GM19193 (cell line): ENCODE results near the gene KRTDAP.

ENCODE experiments used
- POLR2A ChIP-seq: IDR thresholded peaks from 4 replicates; pipeline ENCODE4 v1.6.1; 2011; ENCODE audit not compliant: insufficient read depth, insufficient read length; ENCODE audit errors: extremely low read depth

Gene KRTDAP

DNA sequence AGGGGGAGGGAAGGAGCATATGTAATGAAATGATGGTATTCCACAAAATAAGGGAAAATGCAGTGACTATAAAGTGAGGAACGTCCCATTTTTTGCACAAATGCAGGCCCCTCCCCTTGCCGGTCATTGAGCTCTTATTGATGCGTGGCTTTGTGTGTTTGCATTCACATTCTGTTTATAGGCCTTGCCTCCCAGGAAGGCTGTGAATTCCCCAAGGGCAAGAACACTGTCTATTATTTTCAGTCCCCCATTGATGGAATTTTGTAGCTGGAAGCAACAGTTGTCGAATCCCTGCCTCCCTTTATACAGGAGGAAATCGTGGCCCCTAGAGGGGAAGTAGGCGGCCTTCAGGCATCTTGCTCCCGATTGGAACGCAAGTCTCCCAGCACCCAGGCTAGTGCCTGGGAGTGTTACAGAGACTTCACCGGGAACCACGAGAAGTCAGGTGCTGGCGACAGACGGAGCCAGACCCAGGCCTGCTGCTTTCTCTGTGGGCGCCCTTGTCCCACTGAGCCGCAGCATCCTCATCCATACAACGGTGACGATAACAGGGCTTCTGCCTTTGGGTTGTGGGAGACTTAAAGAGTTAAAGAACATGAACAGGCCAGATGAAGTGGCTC lies 31.0 kb upstream of the KRTDAP start:
- no peak for TF ChIP-seq POLR2A

DNA sequence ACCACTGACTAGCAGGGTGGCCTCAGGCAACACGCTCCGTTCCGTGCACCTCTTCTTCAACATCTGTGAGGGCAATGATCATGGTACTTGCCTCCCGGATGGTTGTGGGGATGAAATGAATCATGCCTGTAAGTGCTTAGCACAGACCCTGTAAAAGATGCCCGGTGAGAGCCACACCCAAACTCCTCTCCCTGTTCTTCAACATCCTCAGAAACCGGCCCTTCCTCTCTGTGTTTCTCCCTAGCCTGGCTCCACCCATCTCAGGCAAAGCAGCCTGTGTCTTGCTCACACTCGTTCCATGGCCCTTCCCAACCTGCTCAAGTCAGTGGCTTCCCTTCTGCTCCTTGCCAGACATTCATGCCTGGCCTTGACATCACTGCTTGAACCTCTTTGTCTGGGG lies 29.0 kb upstream of the KRTDAP start:
- no peak for TF ChIP-seq POLR2A

DNA sequence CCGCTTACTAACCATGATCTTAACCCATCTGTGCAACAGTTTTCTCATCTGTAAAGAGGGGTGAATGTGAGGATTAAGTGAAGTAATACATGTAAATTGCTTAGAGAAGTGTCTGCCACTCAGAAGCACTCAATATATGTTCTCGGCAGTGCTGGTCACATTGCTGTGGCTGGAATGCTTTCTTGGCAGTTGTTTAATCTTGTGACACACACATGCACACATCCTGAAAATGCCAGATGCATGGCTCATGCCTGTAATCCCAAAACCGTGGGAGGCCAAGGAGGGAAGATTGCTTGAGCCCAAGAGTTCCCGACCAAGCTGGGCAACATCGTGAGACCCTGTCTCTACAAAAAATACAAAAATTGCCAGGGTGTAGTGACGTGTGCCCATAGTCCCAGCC lies 28.0 kb upstream of the KRTDAP start:
- TF ChIP-seq POLR2A, result no peak

DNA sequence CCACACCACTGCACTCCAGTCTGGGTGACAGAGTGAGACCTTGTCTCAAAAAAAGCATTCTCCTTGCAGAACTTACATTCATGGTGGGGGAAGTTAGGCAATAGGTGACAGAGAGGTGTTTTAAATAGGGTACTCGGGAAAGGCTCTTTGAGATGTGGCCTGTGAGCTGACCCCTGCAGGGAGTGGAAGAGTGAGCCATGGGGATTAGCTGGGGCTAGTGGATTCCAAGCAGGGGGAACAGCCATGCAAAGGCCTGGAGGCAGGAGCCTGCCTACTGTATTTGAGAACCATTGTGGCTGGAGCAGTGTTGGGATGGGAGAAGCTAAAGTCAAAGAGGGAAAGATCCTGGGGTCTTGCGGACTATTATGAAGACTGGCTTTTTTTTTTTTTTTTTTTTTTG lies 27.1 kb upstream of the KRTDAP start:
- no peak for TF ChIP-seq POLR2A

DNA sequence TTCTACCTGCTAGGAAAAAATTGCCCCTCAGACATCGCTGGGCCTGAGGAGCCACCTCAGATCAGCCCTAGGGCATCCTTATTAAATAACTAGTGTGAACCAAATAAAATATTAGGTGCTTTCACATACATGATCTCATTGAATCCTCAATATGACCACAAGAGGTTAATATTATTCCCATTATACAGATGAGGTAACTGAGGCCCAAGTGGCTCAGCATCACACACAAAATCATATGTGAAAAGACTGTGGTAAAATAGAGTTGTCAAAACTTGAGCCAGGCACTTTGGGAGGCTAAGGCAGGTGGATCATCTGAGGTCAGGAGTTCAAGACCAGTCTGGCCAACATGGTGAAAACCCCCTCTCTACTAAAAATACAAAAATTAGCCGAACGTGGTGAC lies 26.0 kb upstream of the KRTDAP start:
- TF ChIP-seq POLR2A, result no peak

DNA sequence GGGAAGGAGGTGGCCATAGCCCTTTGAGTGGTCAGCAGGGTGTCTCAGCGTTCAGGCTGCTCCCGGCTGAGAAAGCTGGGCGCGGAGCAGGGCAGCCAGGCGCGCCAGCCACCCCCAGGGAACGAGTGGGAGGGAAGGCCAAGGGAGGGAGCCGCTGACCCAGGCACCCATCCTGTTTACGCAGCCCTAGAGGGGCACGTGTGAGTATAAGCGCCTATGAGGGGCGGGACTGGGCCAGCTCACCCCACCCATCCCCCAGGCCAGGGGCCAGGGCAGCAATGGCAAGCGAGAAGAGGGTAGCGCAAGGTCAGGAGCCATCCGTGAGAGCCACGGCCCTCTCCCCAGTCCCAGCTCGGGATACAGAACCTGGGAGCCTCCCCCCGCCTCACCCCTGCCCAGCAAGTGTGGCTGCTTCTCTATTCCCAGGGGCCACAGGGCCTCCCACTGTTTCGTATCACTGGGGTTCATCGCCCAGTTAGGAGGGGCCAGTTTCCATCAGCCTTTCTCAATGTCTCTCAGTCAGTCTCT lies 24.1 kb upstream of the KRTDAP start:
- TF ChIP-seq POLR2A, result no peak

DNA sequence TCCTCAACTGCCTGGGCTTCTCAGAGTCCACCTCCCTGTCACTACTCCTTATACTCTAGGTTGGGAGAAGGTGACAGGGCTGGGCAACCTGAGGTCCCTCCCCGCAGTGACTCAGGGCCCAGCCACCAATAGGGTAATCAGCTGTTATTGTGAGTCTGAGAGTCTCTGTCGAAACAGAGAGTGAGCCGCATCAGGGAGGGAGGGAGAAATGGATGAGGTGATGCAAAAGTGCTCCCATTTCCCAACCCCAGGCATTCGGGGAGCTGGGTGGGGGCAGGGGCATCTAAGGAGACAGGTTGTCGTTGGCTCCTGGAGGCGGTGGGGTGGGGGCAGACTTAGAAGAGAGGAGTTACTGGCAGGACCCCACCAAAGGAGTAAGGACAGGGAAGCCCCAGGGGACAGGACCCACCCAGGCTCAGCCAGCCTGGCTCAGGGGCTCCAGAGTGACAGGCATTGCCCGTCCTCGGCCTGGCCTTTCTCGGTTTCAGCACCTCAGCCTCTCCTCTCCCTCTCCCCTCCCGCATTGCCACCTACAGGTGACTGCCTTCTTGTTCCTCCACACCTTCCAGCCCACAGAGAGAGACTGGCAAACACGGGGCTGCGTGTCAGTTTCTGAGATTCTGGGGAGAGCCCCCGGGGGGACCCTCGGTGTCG lies 23.5 kb upstream of the KRTDAP start, which contains the start of gene DMKN:
Gene DMKN, minus strand, starts transcription at position 22 of the 654 bp plus-strand sequence. CDS start 174 bp downstream, outside the sequence.
- TF ChIP-seq POLR2A, result no peak

DNA sequence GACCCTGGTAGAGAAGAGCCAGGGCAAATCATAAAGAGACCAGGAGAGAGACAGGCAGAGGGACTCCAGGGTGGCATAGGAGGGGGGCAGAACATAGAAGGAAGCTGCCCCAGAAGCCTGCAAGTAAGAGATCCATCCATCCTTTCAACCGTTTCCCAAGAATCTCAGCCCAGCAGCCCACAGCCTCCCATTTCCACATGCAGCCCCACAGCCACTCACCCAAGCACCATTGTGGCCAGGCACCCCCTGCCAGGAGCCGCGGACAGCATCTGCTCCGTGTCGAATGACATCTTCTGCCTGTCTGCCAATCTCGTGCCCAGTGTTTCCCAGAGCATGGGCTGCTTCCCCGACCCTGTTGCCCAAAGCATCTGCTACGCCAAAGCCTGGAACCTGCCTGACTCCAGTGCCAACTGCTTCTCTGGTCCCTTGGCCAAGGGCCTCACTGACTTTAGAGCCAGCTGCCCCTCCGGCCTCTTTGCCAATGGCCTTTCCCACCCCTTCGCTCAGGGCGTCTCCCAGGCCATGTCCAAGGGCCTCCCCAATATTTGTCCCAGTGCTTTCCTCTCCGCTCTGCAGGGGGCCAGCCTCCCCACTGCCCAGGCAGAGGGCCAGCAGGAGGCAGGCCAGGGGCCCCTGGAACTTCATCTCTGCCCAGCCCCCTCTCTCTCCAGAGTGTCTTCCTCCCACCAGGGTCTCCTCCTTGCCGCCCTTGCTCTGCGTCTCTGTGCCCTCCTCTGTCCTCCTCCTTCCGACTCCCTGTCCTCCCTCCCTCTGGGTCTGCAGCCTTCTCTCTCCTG lies 22.8 kb upstream of the KRTDAP start:
- TF ChIP-seq POLR2A, result no peak

DNA sequence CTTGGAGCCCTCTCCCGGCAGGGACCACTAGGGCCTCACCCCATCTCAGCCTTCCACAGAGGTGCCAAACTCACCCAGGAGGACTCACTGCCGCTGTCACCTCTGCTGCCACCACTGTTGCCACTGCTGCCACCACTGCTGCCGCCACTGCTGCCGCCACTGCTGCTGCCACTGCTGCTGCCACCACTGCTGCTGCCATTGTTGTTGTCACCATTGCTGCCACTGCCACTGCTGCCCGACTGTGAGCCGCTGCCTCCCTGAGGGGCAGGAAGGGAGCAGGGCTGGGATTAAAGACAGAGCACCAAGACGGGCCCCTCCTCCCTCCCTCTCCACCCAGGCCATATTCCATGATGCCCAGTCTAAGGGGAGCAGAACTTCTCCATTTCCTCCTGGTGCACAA lies 21.1 kb upstream of the KRTDAP start:
- no peak for TF ChIP-seq POLR2A

DNA sequence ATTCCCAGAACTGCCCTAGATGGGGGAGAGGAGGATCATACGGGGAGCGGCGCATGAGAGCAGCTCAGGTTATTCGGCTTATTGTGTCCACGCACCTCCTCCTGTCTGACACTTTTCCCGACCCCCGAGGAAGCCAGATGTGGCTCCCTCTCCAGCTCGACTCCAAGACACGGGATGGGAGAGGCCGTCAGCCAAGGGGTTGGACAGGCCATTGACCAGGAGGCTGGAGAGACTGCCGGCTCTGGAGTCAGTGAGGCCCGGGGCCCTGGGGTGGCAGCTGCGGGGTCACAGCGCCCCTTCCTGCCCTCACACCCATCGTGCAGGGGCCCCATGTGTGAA lies 20.3 kb upstream of the KRTDAP start:
- TF ChIP-seq POLR2A, result no peak

DNA sequence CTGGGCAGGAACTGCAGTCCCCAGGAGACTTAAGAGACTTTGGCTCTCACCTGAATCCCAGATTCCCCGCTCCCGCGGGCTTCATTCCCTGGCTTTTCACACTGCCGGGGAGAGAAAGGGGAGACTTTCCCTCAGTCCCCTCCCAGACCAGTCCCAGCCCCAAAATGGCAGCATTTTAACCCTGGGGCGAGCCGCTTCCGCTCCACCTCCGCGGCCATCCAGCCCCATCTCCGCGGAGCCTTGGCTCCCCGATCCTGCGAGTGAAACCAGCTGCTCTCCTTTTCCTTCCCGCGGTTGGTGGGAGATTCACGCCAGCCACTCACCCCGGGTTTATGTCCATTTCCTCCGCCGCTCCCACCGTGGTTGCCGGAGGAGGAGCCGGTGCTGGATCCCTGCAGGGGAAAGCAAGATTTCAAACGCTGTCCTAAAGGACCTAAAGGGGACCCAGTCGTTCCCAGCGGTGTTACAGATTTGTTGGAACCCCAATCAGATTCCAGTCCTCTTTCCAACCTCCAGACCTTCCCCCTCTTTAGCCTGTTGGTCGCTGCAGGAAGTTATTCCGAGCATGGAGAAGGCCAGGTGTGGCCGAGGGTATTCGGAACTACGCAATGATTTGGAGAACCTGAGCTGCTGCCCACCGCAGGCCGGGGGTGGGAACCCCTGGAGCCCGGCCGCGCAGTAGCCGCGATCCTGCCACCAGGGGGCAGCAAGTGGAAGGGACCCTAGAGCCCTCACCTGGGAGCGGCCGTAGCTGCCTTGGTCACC lies 19.8 kb upstream of the KRTDAP start:
- TF ChIP-seq POLR2A, result peak; percentile 41

DNA sequence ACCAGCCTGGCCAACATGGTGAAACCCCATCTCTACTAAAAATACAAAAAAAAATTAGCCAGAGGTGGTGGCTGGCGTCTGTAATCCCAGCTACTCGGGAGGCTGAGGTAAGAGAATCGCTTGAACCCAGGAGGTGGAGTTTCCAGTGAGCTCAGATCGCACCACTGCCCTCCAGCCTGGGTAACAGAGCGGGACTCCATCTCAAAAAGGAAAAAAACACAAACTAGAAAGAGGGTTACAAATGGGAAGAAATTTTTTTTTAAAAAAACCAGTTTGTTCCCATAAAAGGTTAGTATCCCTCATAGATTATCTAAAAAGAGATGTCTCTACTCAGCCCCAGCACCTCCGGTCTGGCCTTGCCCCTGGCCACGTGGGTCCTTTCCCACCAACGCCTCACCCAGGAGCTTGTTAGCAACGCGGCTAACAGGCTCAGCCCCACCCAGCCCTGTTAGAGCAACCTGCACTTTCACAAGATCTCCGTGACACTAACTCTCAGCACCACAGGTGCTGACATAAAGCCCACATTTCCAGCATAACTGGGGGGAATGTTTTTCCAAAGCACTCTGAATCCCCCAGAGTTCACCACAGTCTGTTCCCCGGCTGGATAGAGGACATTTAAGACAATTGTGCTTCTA lies 18.9 kb upstream of the KRTDAP start:
- TF ChIP-seq POLR2A, result peak; percentile 43

DNA sequence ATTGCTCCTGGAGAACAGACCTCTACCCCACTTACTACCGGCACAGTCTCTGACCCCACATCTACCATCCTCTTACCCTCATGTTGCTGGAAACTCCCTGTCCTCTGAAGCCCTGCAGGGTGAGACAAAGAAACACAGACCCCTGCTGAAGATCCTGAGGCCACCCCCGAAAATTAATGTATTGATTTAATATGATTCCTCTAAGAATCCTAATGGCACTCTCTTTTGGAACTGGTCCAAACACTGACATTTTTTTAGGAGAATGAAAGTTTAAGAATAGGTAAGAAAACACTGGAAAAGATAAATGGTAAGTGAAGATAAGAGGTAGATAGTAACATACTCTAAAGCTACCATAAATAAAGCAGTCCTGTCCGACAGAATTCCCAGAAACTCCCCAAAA lies 17.9 kb upstream of the KRTDAP start:
- no peak for TF ChIP-seq POLR2A

DNA sequence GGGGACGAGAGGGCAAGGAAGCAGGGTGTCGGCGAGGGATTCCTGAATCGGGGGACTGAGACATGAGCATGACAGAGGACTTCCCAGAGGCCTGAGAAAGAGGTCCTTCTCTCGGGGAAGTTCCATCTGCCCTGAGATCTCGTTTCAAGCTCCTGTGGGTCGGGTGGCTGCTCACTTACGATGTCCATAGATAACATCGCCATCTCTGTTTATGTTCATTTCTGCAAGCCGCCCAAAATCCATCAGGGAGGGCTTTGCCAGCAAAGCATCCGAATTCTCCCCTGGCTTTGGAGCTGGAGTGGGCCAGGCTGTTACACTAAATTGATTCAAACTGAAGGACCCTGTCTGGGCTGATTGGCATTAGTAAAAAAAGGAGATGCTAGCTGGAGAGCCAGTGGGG lies 17.3 kb upstream of the KRTDAP start:
- TF ChIP-seq POLR2A, result no peak
